ENCODE results near the gene WDR27.

DNA sequence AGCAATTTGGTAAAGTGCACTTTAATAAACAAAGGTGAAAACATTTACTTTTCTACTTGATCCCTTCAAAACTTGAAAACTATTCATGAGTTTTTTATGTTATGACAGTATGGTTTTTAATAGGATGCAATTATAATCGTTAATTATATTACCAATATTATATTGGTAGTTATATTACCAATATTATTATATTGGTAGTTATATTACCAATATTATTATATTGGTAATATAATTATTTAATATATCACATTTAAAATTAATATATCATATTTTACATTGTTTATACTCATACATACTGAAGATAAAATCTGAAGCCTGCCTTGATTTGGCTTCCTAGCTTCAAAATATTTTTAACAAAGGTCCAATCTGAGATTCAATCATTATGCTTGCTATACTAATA is 262.1 kb downstream of the WDR27 start:
- TF ChIP-seq, protein P1, sequence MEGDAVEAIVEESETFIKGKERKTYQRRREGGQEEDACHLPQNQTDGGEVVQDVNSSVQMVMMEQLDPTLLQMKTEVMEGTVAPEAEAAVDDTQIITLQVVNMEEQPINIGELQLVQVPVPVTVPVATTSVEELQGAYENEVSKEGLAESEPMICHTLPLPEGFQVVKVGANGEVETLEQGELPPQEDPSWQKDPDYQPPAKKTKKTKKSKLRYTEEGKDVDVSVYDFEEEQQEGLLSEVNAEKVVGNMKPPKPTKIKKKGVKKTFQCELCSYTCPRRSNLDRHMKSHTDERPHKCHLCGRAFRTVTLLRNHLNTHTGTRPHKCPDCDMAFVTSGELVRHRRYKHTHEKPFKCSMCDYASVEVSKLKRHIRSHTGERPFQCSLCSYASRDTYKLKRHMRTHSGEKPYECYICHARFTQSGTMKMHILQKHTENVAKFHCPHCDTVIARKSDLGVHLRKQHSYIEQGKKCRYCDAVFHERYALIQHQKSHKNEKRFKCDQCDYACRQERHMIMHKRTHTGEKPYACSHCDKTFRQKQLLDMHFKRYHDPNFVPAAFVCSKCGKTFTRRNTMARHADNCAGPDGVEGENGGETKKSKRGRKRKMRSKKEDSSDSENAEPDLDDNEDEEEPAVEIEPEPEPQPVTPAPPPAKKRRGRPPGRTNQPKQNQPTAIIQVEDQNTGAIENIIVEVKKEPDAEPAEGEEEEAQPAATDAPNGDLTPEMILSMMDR (IDR thresholded peaks at IDR 0.05; ENCODE audit: insufficient read depth, low read length, poor library complexity, severe bottlenecking) = no peak
- TF ChIP-seq EZH2phosphoT487 (conservative IDR thresholded peaks at IDR 0.05; ENCODE audit: low read length) = no peak
